ENCODE data around the gene GDI1.

The GDI1 gene

DNA sequence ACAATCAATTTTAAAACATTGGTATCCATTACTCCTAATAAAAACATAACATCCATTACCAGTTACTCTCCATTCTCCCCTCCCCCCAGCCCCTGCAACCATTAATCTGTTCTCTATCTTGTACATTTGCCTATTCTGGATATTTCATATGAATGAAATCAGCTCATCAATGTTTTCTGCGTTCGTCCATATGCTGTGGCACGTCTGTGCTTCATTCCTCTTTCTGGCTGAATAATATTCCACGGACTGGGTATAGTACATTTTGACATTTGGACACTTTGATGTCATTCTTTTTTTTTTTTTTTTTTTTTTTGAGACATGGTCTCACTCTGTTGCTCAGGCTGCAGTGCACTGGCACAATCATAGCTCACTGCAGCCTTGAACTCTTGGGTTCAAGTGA is 33.1 kb upstream of the GDI1 start:
- no peaks in the 10 kb centered on the region; the same call in 1 of the 2 replicates for H3K4me1 ChIP-seq (ENCODE audit: control insufficient read depth, insufficient read depth, low read length)
- ChIA-PET CTCF (no interaction called here), POLR2A (interaction anchor here (0.7 to 6.5 kb wide), 2 partner anchors 7 to 131 kb away, joined by 3 to 57 read pairs; partner anchors contain the start of genes DNASE1L1 and TAFAZZIN)
- no peaks in the 10 kb centered on the region for H3K9me3 ChIP-seq (ENCODE audit: control insufficient read depth, insufficient read depth, low read depth, low read length)
- H3K4me3 ChIP-seq (ENCODE audit: low read depth, low read length): no peak overlapping the region
- TF ChIP-seq ZBTB17 (tag by site-specific recombination; IDR thresholded peaks at IDR 0.05) (peak; percentile 56; the same call in 1 of the 2 replicates), KLF8 (tag by site-specific recombination; IDR thresholded peaks at IDR 0.05) (no peak), ZNF16 (tag by site-specific recombination; IDR thresholded peaks at IDR 0.05; ENCODE audit: low read depth) (no peak), ZNF146 (tag by site-specific recombination; IDR thresholded peaks at IDR 0.05) (peak; percentile 98), MZF1 (tag by site-specific recombination; IDR thresholded peaks at IDR 0.05; ENCODE audit: borderline replicate concordance) (no peak), ZNF366 (tag by site-specific recombination; conservative IDR thresholded peaks at IDR 0.05) (no peak), ZNF155 (tag by site-specific recombination; IDR thresholded peaks at IDR 0.05) (no peak), ZNF610 (tag by site-specific recombination; IDR thresholded peaks at IDR 0.05; ENCODE audit: borderline replicate concordance) (no peak), OVOL3 (tag by site-specific recombination; IDR thresholded peaks at IDR 0.05) (no peak), KLF16 (tag by site-specific recombination; IDR thresholded peaks at IDR 0.05) (no peak)
- TF ChIP-seq, protein P1, sequence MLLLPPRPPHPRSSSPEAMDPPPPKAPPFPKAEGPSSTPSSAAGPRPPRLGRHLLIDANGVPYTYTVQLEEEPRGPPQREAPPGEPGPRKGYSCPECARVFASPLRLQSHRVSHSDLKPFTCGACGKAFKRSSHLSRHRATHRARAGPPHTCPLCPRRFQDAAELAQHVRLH (tag by site-specific recombination; IDR thresholded peaks at IDR 0.05): peak; percentile 64; the same call in 1 of the 2 replicates
- H3K27ac ChIP-seq (ENCODE audit: extremely low read depth, low read depth, low read length): no peak overlapping the region
- peaks cover 0 to 47% of the 10 kb centered on the region in 2 experiments; a peak in 1 of 3 replicates for H3K36me3 ChIP-seq (ENCODE audit: control insufficient read depth in 2 of 2, insufficient read depth in 1 of 2, low read length in 2 of 2)

DNA sequence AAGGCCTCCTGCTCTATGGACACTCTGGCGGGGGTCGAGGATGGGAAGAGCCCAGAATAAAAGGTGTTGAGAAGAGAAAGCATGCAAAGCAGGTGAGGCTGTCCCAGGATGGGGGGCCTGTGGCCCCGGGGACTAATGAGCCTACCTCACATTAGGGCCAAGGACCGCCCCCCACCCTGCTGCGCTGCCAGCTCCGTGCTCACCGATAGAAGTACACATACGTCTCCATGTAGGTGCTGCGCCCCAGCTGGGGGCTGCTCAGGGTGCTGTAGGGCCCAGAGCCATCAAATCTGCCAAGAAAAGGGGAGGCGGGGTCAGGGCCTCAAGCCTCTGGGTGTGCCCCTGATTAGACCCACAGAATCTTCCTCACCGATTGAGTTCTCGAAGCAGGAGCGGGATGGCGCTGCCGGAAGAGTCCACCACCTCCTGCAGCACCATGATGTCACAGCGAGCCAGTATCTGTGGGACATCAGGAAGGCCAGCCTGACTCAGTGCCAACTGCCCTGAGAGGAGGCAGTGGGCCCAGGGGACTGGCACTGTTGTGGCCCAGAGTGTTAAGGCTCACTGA is 32.2 kb upstream of the GDI1 start:
- POLR2A ChIA-PET: interaction anchor here (0.9 kb wide), 1 partner anchor 10 kb away, joined by 6 read pairs; no protein-coding TSS in a partner anchor
- H3K4me3 ChIP-seq (ENCODE audit: low read depth, low read length): no peak overlapping the region

More for the DNA sequence above, 32.2 kb upstream of the GDI1 start:
- no peaks in the 10 kb centered on the region for H3K9me3 ChIP-seq (ENCODE audit: control insufficient read depth, insufficient read depth, low read depth, low read length)
- TF ChIP-seq, protein P2, sequence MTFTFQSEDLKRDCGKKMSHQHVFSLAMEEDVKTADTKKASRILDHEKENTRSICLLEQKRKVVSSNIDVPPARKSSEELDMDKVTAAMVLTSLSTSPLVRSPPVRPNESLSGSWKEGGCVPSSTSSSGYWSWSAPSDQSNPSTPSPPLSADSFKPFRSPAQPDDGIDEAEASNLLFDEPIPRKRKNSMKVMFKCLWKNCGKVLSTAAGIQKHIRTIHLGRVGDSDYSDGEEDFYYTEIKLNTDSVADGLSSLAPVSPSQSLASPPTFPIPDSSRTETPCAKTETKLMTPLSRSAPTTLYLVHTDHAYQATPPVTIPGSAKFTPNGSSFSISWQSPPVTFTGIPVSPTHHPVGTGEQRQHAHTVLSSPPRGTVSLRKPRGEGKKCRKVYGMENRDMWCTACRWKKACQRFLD (tag by site-specific recombination; IDR thresholded peaks at IDR 0.05): no peak
- TF ChIP-seq ZBTB20 (tag by site-specific recombination; IDR thresholded peaks at IDR 0.05): no peak
- TF ChIP-seq ZNF530 (tag by site-specific recombination; IDR thresholded peaks at IDR 0.05; ENCODE audit: low read depth): no peak
- TF ChIP-seq ZNF623 (tag by site-specific recombination; IDR thresholded peaks at IDR 0.05): no peak
- TF ChIP-seq MEIS1 (CRISPR knock-in tag; IDR thresholded peaks at IDR 0.05; ENCODE audit: borderline replicate concordance): no peak
- TF ChIP-seq, protein P3, sequence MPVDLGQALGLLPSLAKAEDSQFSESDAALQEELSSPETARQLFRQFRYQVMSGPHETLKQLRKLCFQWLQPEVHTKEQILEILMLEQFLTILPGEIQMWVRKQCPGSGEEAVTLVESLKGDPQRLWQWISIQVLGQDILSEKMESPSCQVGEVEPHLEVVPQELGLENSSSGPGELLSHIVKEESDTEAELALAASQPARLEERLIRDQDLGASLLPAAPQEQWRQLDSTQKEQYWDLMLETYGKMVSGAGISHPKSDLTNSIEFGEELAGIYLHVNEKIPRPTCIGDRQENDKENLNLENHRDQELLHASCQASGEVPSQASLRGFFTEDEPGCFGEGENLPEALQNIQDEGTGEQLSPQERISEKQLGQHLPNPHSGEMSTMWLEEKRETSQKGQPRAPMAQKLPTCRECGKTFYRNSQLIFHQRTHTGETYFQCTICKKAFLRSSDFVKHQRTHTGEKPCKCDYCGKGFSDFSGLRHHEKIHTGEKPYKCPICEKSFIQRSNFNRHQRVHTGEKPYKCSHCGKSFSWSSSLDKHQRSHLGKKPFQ (tag by site-specific recombination; IDR thresholded peaks at IDR 0.05): no peak
- TF ChIP-seq ZNF501 (tag by site-specific recombination; IDR thresholded peaks at IDR 0.05): no peak
- TF ChIP-seq ZNF155 (tag by site-specific recombination; IDR thresholded peaks at IDR 0.05): no peak
- TF ChIP-seq, protein P4, sequence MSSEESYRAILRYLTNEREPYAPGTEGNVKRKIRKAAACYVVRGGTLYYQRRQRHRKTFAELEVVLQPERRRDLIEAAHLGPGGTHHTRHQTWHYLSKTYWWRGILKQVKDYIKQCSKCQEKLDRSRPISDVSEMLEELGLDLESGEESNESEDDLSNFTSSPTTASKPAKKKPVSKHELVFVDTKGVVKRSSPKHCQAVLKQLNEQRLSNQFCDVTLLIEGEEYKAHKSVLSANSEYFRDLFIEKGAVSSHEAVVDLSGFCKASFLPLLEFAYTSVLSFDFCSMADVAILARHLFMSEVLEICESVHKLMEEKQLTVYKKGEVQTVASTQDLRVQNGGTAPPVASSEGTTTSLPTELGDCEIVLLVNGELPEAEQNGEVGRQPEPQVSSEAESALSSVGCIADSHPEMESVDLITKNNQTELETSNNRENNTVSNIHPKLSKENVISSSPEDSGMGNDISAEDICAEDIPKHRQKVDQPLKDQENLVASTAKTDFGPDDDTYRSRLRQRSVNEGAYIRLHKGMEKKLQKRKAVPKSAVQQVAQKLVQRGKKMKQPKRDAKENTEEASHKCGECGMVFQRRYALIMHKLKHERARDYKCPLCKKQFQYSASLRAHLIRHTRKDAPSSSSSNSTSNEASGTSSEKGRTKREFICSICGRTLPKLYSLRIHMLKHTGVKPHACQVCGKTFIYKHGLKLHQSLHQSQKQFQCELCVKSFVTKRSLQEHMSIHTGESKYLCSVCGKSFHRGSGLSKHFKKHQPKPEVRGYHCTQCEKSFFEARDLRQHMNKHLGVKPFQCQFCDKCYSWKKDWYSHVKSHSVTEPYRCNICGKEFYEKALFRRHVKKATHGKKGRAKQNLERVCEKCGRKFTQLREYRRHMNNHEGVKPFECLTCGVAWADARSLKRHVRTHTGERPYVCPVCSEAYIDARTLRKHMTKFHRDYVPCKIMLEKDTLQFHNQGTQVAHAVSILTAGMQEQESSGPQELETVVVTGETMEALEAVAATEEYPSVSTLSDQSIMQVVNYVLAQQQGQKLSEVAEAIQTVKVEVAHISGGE (tag by site-specific recombination; conservative IDR thresholded peaks at IDR 0.05; ENCODE audit: low read depth): no peak
- TF ChIP-seq ZXDB (tag by site-specific recombination; IDR thresholded peaks at IDR 0.05): no peak
- no peak for TF ChIP-seq ZNF157 (tag by site-specific recombination; IDR thresholded peaks at IDR 0.05)
- TF ChIP-seq GLIS1 (tag by site-specific recombination; IDR thresholded peaks at IDR 0.05): no peak
- no peak for TF ChIP-seq ZNF677 (tag by site-specific recombination; IDR thresholded peaks at IDR 0.05)
- H3K36me3 ChIP-seq (ENCODE audit: control insufficient read depth in 2 of 2, insufficient read depth in 1 of 2, low read length in 2 of 2): peaks cover 0 to 39% of the 10 kb centered on the region in 2 experiments; a peak in 1 of 3 replicates
- H3K27ac ChIP-seq (ENCODE audit: extremely low read depth, low read depth, low read length): no peak overlapping the region
- CTCF ChIA-PET: interaction anchor here (0.8 kb wide), 1 partner anchor 615 kb away, joined by 4 read pairs; no protein-coding TSS in a partner anchor
- no peaks in the 10 kb centered on the region; the same call in 1 of the 2 replicates for H3K4me1 ChIP-seq (ENCODE audit: control insufficient read depth, insufficient read depth, low read length)

Measured in HEK293 (cell line).